Mucosa of descending colon (tissue), 3 donors: Measurements from ENCODE around the gene TACO1. TPM values are rescaled to one million over a fixed set of nuclear protein-coding genes. Genes with fewer than 3 reads are reported as not detected.

ENCODE experiments used
- ATAC-seq: fragments of 200-7000 bp; cut with Tn5 transposase; one replicate; pipeline ENCODE4 v1.9.1; 2020; ENCODE audit warnings: mild to moderate bottlenecking, moderate library complexity
- DNase-seq, 3 donors: peaks; one replicate each; pipeline ENCODE4 v3.0.0-alpha.2; 2020
- H3K36me3 ChIP-seq: fragments of 200-600 bp; one replicate; pipeline ENCODE4 v1.8.0; 2021; ENCODE audit warnings: low read depth, mild to moderate bottlenecking
- H3K4me1 ChIP-seq: fragments of 200-600 bp; one replicate; pipeline ENCODE4 v1.8.0; 2021; ENCODE audit warnings: low read depth, mild to moderate bottlenecking
- H3K4me3 ChIP-seq: fragments of 200-600 bp; one replicate; pipeline ENCODE4 v1.8.0; 2021; ENCODE audit warnings: mild to moderate bottlenecking
- H3K9me3 ChIP-seq: fragments of 200-600 bp; one replicate; pipeline ENCODE4 v1.8.0; 2021; ENCODE audit warnings: mild to moderate bottlenecking
- intact Hi-C, 2 donors: fragments of 100-400 bp; cut with DNase I in 1 of 2; cut with micrococcal nuclease in 1 of 2; formaldehyde crosslinking; loops; one replicate each; pipeline versions ENCODE4 v1.11.0 to v1.11.1; 2022; cut with DNase I, micrococcal nuclease
- total RNA-seq, 3 donors: library from RNA; stranded (reverse); fragmentation: NEBNext Ultra II Directional in 2 of 3; extraction: Animal tissue kit (Norgen Biotek cat#: 25700) in 2 of 3; gene quantifications; one replicate each; pipeline versions ENCODE4 v1.2.1 to v1.2.4, GENCODE V29; 2021 to 2023
- TF ChIP-seq, protein P1 (sequence below): fragments of 200-600 bp; IDR thresholded peaks from one replicate; pipeline ENCODE4 v1.8.0; 2022; ENCODE audit warnings: antibody characterized with exemption, mild to moderate bottlenecking
- donor health status: DM: no; HTN: no; CAD: no; lungs with moderate emphysema.
- donor health status: DM: no; HTN: no; CAD: no.
- donor health status: DM: no; HTN: yes; CAD: no.

The TACO1 gene
- total RNA-seq, 3 donors from 2014 or later, result 21.7 to 34.4 (median 29.7) TPM

DNA sequence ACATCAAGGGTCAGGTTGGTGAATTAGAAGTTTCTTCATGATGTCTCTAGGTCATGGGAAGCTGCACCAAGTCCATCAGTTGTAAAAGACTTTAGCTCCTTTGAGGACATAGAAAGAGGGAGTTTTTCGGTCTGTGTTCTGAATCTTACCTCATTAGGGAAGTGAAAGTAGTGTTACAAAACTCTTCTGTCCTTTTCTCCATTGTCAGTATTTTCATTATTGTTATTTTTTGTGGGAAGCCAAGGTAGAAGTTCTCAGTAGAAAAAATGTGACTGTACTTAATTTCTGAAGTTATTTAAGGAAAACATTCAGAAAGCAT is 45.8 kb downstream of the TACO1 start:
- DNase-seq (no peak), ATAC-seq (peak; percentile 26)
- Histone ChIP-seq H3K36me3 (no peaks in the 10 kb centered on the region), H3K4me3 (no peak overlapping the region), H3K4me1 (no peaks in the 10 kb centered on the region), H3K9me3 (no peaks in the 10 kb centered on the region)
- intact Hi-C loops, result no loop called here
- TF ChIP-seq, protein P1, sequence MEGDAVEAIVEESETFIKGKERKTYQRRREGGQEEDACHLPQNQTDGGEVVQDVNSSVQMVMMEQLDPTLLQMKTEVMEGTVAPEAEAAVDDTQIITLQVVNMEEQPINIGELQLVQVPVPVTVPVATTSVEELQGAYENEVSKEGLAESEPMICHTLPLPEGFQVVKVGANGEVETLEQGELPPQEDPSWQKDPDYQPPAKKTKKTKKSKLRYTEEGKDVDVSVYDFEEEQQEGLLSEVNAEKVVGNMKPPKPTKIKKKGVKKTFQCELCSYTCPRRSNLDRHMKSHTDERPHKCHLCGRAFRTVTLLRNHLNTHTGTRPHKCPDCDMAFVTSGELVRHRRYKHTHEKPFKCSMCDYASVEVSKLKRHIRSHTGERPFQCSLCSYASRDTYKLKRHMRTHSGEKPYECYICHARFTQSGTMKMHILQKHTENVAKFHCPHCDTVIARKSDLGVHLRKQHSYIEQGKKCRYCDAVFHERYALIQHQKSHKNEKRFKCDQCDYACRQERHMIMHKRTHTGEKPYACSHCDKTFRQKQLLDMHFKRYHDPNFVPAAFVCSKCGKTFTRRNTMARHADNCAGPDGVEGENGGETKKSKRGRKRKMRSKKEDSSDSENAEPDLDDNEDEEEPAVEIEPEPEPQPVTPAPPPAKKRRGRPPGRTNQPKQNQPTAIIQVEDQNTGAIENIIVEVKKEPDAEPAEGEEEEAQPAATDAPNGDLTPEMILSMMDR, result no peak

DNA sequence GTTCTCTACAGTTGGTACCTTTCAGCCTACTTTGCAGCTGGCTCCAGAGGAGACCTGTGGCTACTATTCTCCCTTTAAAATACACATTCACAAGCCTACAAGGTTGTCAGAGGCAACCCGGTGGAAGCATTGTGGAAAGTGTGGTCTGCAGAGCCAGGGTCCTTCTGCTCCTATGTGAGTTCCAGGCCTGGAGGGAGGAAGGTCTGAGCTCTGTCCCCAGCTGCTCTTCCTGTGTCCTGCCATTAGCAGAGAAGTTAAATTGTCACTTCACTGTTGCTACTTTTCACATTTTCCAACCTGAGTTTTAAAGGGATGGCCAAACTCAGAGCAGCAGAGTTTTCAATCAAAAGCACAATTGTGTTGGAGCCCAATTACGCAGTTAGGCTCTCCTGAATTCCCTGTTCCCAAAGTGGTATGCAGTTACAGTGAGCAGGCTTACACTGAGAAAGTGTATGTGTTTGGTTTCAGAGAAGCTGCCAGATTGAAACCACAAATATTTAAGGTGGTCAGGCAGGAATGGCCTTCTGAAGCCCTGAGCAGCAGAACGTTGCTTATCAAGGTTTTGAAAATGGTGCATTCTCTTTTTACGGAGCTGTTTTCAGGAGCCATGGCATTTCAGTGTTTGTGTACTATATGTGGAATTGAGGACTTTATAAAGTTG is 46.5 kb downstream of the TACO1 start:
- intact Hi-C loops, result no loop called here
- TF ChIP-seq, protein P1, result no peak
- ATAC-seq, result no peak
- no peaks in the 10 kb centered on the region for H3K9me3 ChIP-seq
- H3K36me3 ChIP-seq, result no peaks in the 10 kb centered on the region
- no peak overlapping the region for H3K4me3 ChIP-seq
- DNase-seq, result no peak
- no peaks in the 10 kb centered on the region for H3K4me1 ChIP-seq

DNA sequence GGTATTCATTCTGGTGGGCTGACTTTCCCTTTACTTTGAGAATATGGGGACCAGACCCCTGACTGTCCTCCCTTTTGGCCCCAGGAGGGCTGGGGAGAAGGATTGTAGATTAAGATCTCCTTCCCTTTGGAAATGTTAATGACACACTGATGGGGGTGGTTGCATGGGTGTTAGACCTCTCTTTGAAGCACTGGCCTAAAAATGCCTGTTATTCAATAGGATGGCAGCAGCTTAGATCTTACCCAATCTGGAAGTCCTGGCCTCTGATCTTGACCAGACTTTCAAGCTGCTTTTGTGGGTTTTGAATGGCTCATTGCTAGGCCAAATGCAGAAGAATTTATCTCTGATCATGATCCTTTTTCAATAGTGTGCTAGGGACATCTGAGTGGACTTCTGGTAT is 47.2 kb downstream of the TACO1 start:
- Histone ChIP-seq H3K36me3 (no peaks in the 10 kb centered on the region), H3K9me3 (no peaks in the 10 kb centered on the region), H3K4me1 (no peaks in the 10 kb centered on the region), H3K4me3 (no peak overlapping the region)
- intact Hi-C loops, result no loop called here
- ATAC-seq (no peak), DNase-seq (no peak)
- TF ChIP-seq, protein P1, result no peak

DNA sequence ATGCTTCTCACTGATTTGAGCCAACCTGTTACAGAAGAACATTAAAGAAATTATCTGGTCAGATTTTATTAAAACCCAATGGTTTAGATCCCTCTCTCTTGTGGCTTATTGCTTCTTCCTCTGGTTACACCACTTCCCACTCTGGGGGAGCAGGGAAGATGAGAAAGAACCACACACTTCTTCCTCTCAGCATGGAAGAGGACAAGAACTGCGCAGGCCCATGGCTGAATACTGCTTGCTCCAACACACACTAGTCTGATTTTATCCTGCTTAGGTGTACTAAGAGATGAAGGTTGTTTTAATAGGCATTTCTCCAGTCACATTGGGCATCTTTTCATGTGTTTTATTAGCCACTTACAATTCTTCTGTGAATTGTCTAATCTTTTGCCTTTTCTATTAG is 49.1 kb downstream of the TACO1 start:
- peak; percentile 43 for ATAC-seq
- TF ChIP-seq, protein P1, result no peak
- intact Hi-C loops, result no loop called here
- H3K9me3 ChIP-seq, result no peaks in the 10 kb centered on the region
- no peaks in the 10 kb centered on the region for H3K4me1 ChIP-seq
- no peak for DNase-seq
- H3K36me3 ChIP-seq, result no peaks in the 10 kb centered on the region
- H3K4me3 ChIP-seq, result no peak overlapping the region

DNA sequence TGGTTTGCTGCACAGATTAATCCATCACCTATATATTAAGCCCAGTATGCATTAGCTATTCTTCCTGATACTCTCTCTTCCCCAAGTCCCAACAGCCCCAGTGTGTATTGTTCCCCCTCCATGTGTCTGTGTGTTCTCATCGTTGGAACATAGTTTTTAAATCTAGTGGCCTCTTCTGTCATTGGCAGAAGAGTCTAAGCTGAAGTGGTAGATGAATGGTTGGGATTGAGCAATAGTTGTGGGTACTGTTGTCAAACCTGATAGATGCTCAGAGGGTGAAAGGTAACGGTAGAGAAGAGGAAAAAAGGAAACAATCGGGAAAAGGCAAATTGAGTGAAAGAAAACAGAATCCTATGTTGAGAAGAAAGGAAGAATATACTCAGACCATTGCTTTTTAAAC is 51.4 kb downstream of the TACO1 start:
- Histone ChIP-seq H3K4me1 (no peaks in the 10 kb centered on the region), H3K36me3 (no peaks in the 10 kb centered on the region), H3K4me3 (no peak overlapping the region), H3K9me3 (no peaks in the 10 kb centered on the region)
- TF ChIP-seq, protein P1, result no peak
- intact Hi-C loops, result no loop called here
- DNase-seq (no peak), ATAC-seq (no peak)

DNA sequence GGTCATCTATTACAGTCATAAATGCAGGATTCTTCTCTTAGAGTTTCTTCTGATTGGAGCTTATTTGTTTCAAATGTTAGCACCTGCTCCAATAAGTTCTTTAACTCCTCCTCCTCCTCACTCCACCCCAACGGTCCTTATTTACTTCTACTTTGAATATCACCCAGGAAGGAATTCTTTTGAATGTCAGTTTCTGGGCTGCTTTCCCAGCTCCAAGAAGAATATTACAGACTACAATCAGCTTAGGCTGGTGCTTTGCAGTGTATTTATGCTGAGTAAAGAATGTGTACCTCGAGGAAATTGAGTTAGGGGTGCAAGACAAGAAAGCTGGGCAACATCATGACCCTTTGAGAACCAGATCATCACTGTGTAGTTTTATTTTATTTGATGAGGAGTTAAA is 52.4 kb downstream of the TACO1 start:
- Histone ChIP-seq H3K4me1 (no peaks in the 10 kb centered on the region), H3K36me3 (no peaks in the 10 kb centered on the region), H3K4me3 (no peak overlapping the region), H3K9me3 (no peaks in the 10 kb centered on the region)
- peak; percentile 29 for ATAC-seq
- TF ChIP-seq, protein P1, result no peak
- no peak for DNase-seq
- intact Hi-C loops, result no loop called here
